ENCODE measurements around the gene ZNF827.

ZNF827 gene

DNA sequence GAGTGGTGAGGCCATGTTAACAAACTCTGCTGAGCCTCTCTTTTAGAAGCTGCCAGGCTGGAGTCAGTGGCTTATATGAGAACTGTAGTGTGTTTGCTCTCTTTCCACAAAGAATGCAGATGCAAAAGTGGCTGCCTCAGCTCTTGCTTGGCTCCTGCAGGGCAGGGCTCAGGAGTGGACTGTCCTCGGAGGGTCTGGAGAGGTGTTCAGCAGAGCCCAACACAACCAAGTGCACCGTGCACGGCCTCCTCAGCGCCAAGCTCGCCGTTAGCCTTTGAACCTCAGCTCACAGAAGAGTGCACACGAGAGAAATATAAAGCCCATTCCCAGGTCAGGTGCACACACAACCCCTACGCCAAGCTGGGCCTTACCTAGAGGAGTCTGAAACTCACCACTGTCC, 175.9 kb downstream of the ZNF827 start:
- intact Hi-C loops (cut with DNase I; ENCODE audit: low total_unique reads) = no loop called here
- no peak overlapping the region for H3K4me3 ChIP-seq
- no peaks in the 10 kb centered on the region for H3K9me3 ChIP-seq
- H3K27me3 ChIP-seq = no peaks in the 10 kb centered on the region
- no peak overlapping the region for H3K27ac ChIP-seq
- no peak for DNase-seq
- TF ChIP-seq, protein P1, sequence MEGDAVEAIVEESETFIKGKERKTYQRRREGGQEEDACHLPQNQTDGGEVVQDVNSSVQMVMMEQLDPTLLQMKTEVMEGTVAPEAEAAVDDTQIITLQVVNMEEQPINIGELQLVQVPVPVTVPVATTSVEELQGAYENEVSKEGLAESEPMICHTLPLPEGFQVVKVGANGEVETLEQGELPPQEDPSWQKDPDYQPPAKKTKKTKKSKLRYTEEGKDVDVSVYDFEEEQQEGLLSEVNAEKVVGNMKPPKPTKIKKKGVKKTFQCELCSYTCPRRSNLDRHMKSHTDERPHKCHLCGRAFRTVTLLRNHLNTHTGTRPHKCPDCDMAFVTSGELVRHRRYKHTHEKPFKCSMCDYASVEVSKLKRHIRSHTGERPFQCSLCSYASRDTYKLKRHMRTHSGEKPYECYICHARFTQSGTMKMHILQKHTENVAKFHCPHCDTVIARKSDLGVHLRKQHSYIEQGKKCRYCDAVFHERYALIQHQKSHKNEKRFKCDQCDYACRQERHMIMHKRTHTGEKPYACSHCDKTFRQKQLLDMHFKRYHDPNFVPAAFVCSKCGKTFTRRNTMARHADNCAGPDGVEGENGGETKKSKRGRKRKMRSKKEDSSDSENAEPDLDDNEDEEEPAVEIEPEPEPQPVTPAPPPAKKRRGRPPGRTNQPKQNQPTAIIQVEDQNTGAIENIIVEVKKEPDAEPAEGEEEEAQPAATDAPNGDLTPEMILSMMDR (IDR thresholded peaks at IDR 0.05) = no peak
- peaks cover 0 to 3% (median 0%) of the 10 kb centered on the region in 4 donors for H3K4me1 ChIP-seq
- H3K36me3 ChIP-seq = peaks cover 33 to 82% (median 40%) of the 10 kb centered on the region in 3 donors

DNA sequence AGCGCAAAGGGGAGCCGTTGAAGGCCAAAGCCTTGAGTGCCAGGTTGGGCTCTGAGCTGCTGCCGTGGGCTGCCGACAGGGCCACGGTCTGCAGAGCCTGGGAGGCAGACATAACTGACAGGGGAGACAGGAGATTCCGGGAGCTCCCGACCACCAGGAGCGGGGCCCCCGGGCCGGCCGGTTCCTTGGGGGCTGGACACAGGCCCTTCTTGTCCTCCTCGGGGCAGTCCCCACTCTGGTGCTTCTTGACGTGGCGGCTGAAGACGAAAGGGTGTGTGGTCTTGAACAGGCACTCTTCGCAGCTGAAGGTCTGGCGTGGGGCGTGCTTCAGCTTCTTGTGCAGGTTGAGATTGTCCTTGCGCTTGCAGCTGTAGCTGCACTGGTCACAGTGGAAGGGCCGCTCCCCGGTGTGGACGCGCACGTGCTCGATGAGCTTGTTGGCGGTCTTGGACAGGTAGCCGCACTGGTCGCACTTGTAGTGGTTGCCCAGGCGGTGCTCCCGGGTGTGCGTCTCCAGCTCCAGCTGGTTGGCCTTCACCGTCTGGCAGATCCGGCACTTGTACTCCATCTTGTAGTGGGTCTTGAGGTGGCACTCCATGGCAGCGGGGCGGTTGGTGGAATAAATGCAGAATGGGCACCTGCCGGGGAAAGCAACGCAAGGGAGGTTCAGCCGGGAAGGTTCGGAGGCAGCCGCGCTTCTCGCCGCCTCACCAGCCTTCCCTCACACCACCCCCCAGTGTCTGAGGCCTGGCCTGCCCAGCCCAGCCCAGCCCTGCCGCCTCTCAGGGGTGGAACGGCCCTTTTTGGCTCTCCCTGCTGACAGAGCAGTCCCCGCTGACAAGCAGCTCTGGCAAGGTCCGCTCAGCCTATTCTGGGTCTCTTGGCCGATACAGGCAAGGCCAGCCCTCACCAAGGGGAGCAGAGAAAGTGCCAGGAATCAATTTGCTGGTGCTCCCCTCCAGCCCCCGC, 177.4 kb downstream of the ZNF827 start:
- no peak overlapping the region for H3K4me3 ChIP-seq
- intact Hi-C loops (cut with DNase I; ENCODE audit: low total_unique reads) = no loop called here
- no peak for DNase-seq
- H3K9me3 ChIP-seq = no peaks in the 10 kb centered on the region
- no peak overlapping the region for H3K27ac ChIP-seq
- H3K36me3 ChIP-seq = peaks cover 33 to 78% (median 40%) of the 10 kb centered on the region in 3 donors
- TF ChIP-seq, protein P1 (IDR thresholded peaks at IDR 0.05) = no peak
- H3K27me3 ChIP-seq = no peaks in the 10 kb centered on the region
- peaks cover 0 to 3% (median 0%) of the 10 kb centered on the region in 4 donors for H3K4me1 ChIP-seq

DNA sequence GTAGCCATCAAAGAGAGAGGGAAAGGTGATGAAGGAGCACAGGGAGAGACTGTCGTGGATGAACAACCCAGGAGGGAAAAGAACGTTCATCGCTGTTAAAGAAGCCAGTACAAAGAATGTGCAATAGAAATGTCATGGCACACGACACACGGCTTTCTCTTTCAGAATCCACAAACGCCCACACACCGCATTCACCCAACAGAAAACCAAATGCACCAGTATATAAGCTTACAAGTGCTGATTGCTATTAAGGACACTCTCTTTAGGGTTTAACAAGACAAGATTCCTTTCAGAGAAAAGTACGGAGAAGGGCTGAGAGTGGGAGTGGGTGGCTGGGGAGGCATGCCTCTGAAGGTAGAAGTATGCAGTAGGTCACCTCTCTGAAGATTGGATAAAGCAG, 178.4 kb downstream of the ZNF827 start:
- no peaks in the 10 kb centered on the region for H3K9me3 ChIP-seq
- H3K27me3 ChIP-seq = no peaks in the 10 kb centered on the region
- H3K36me3 ChIP-seq = peaks cover 25 to 67% (median 33%) of the 10 kb centered on the region in 3 donors
- TF ChIP-seq, protein P1 (IDR thresholded peaks at IDR 0.05) = no peak
- H3K4me3 ChIP-seq = no peak overlapping the region
- peaks cover 0 to 3% (median 0%) of the 10 kb centered on the region in 4 donors for H3K4me1 ChIP-seq
- no peak overlapping the region for H3K27ac ChIP-seq
- no peak for DNase-seq
- intact Hi-C loops (cut with DNase I; ENCODE audit: low total_unique reads) = no loop called here

DNA sequence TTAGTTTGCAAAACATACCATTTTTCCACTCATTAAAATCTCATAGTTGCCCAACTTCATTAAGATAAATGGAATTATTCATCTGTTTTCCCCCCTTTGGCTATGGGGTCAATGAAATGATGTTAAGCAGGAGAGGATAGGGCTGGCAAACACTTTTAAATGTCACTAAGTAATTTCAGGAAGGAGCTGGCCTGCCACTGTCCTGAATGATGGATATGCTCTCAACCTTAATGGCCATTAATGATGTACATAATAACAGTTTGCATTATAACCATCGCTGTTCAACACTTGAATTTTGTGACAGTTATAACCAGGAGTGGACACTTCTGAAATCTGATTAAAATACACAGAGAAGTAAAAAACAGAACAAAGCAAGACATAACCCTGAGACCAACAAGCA, 181.4 kb downstream of the ZNF827 start:
- TF ChIP-seq, protein P1 (IDR thresholded peaks at IDR 0.05) = no peak
- no peak overlapping the region for H3K4me3 ChIP-seq
- no peaks in the 10 kb centered on the region for H3K4me1 ChIP-seq
- no peak overlapping the region for H3K27ac ChIP-seq
- DNase-seq = no peak
- H3K27me3 ChIP-seq = no peaks in the 10 kb centered on the region
- H3K36me3 ChIP-seq = peaks cover 14 to 38% (median 16%) of the 10 kb centered on the region in 3 donors
- H3K9me3 ChIP-seq = no peaks in the 10 kb centered on the region
- intact Hi-C loops (cut with DNase I; ENCODE audit: low total_unique reads) = no loop called here

DNA sequence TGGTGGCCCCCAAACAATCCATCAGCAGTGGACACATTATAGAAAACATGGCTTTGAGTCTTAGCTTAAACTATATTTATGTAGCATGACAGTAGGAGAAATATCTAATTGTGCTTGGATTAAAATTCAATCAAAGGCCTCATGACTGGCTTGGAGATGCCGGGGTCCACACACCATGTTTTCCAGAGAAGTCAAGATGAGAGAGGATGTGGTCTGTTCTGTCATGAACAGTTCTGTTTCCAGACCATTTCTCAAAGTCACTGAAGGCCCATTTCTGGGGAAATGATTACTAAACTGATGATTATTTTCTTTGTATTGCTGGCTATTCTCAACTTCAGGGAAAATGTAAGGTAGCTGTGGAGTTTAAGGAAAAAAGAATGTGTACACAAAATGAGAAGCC, 182.4 kb downstream of the ZNF827 start:
- Histone ChIP-seq H3K9me3 (no peaks in the 10 kb centered on the region), H3K27me3 (no peaks in the 10 kb centered on the region), H3K4me3 (no peak overlapping the region), H3K27ac (no peak overlapping the region), H3K36me3 (peaks cover 7 to 28% (median 11%) of the 10 kb centered on the region in 3 donors), H3K4me1 (no peaks in the 10 kb centered on the region)
- no peak for DNase-seq
- TF ChIP-seq, protein P1 (IDR thresholded peaks at IDR 0.05) = no peak
- intact Hi-C loops (cut with DNase I; ENCODE audit: low total_unique reads) = no loop called here
